ENCODE data around the gene UGT1A8.
"Not testable (repeated sequence)": the region's sequence is repeated elsewhere in the genome, so short reads cannot be mapped to it uniquely, and the experiment has no call there.

Gene UGT1A8

GRCh38 chr2:233689501-233689900 lies 72.1 kb downstream of the UGT1A8 start:
- DNase-seq = no peak

- no peak for DNase-seq
Measured at GRCh38 chr2:233690444-233690843, 73.0 kb downstream of the UGT1A8 start.

- no peak for DNase-seq
Measured at GRCh38 chr2:233691443-233692433, 74.3 kb downstream of the UGT1A8 start.

- DNase-seq = no peak
Measured at GRCh38 chr2:233692648-233693047, 75.2 kb downstream of the UGT1A8 start, which contains the start of gene UGT1A6. TSS of gene UGT1A6 (plus strand) at chr2:233692890. CDS start at chr2:233693005, 115 bp downstream.

- DNase-seq = no peak
Measured at GRCh38 chr2:233693963-233694362, 76.5 kb downstream of the UGT1A8 start.

- no peak for DNase-seq
Measured at GRCh38 chr2:233698740-233699139, 81.3 kb downstream of the UGT1A8 start.

- no peak for DNase-seq
Measured at GRCh38 chr2:233699424-233700027, 82.1 kb downstream of the UGT1A8 start.

GRCh38 chr2:233700028-233700635 lies 82.7 kb downstream of the UGT1A8 start:
- no peak for DNase-seq

- DNase-seq = not testable (repeated sequence)
Measured at GRCh38 chr2:233700842-233701241, 83.4 kb downstream of the UGT1A8 start.

- no peak for DNase-seq
Measured at GRCh38 chr2:233702238-233702637, 84.8 kb downstream of the UGT1A8 start.

GRCh38 chr2:233705911-233706506 lies 88.6 kb downstream of the UGT1A8 start:
- DNase-seq = no peak

- no peak for DNase-seq
Measured at GRCh38 chr2:233706720-233707119, 89.3 kb downstream of the UGT1A8 start.

GRCh38 chr2:233707940-233708644 lies 90.7 kb downstream of the UGT1A8 start:
- DNase-seq = no peak

GRCh38 chr2:233708942-233709341 lies 91.5 kb downstream of the UGT1A8 start:
- no peak for DNase-seq

GRCh38 chr2:233711312-233712008 lies 94.0 kb downstream of the UGT1A8 start:
- DNase-seq = peak; percentile 75

- no peak for DNase-seq
Measured at GRCh38 chr2:233712611-233713261, 95.3 kb downstream of the UGT1A8 start, which contains the start of gene UGT1A5. TSS of gene UGT1A5 (plus strand) at chr2:233712907. CDS start at chr2:233712992, 85 bp downstream.

GRCh38 chr2:233713262-233713615 lies 95.8 kb downstream of the UGT1A8 start:
- DNase-seq = no peak

- no peak for DNase-seq
Measured at GRCh38 chr2:233714121-233714520, 96.7 kb downstream of the UGT1A8 start.

- no peak for DNase-seq
Measured at GRCh38 chr2:233718552-233718951, 101.1 kb downstream of the UGT1A8 start, which contains the start of gene UGT1A4. TSS of gene UGT1A4 (plus strand) at chr2:233718736. CDS start at chr2:233718821, 85 bp downstream.

GRCh38 chr2:233728723-233729301 lies 111.4 kb downstream of the UGT1A8 start, which contains the start of gene UGT1A3:
TSS of gene UGT1A3 (plus strand) at chr2:233729042. CDS start at chr2:233729127, 85 bp downstream.
- DNase-seq = no peak
